ENCODE measurements around the gene VLDLR.

DNA sequence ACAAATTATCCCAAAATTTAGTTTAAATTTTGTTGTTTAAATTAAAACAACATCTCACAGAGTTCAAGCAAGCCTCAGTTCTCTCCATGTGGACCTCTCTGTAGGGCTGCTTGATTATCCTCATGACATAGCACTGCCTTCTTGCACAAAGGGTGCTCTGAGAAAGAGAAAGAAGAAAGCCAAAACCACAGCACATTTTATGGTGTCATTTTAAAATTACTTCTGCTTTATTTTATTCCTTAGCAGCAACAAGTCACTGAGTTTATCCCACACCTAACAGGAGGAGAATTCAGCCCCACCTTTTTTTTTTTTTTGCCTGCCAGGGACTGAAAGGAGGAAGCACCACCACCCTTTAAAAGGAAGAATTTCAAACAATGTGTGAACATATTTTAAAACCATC is 82.9 kb downstream of the VLDLR start:
- TF ChIP-seq EZH2phosphoT487 (IDR thresholded peaks at IDR 0.05; ENCODE audit: borderline replicate concordance, low read length), result no peak
- TF ChIP-seq, protein P1, sequence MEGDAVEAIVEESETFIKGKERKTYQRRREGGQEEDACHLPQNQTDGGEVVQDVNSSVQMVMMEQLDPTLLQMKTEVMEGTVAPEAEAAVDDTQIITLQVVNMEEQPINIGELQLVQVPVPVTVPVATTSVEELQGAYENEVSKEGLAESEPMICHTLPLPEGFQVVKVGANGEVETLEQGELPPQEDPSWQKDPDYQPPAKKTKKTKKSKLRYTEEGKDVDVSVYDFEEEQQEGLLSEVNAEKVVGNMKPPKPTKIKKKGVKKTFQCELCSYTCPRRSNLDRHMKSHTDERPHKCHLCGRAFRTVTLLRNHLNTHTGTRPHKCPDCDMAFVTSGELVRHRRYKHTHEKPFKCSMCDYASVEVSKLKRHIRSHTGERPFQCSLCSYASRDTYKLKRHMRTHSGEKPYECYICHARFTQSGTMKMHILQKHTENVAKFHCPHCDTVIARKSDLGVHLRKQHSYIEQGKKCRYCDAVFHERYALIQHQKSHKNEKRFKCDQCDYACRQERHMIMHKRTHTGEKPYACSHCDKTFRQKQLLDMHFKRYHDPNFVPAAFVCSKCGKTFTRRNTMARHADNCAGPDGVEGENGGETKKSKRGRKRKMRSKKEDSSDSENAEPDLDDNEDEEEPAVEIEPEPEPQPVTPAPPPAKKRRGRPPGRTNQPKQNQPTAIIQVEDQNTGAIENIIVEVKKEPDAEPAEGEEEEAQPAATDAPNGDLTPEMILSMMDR (conservative IDR thresholded peaks at IDR 0.05; ENCODE audit: low read depth, low read length), result no peak
- no peak for TF ChIP-seq EZH2 (IDR thresholded peaks at IDR 0.05; ENCODE audit: low read length, unreplicated experiment)

All from PC-3 (cell line).